Measurements from ENCODE around the gene FRMD1.

Gene FRMD1

GRCh38 chr6:168096271-168096764, 17.3 kb upstream of the FRMD1 start:
- H3K27ac ChIP-seq: no peak overlapping the region
- POLR2A ChIA-PET (ENCODE audit: low non-redundant PET): no interaction called here
- CTCF ChIA-PET: no interaction called here
- DNase-seq (ENCODE audit: low spot score): no peak
- no peak for TF ChIP-seq CTCF (conservative IDR thresholded peaks at IDR 0.05; ENCODE audit: low read depth)

DNA sequence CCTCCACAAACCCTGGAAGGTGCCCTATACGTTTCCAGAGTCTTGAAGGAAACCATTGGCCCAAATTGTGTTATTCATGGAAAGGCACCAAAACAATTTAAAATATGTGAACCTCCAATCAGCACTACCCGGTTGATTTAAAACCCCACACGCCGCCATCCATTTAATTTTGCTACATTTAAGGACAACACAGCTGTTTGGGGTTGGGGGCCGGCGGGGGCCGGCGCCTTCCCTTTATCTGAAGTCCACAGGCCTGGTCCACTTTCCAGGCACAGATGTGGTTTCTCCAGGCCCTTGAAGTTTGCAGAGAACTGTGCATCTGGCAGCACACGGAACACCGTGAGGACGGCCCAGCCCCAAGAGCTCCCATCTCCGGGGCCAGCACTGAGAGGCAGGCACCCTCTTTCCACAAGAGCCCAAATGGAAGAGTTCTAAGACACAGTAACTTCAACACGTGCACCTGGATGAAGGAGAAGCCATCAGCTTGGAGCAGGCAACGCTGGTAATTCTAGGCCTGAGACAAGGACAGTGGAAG, 16.8 kb upstream of the FRMD1 start:
- no peak overlapping the region for H3K27ac ChIP-seq
- no peak for DNase-seq (ENCODE audit: low spot score)
- ChIA-PET POLR2A (ENCODE audit: low non-redundant PET) (no interaction called here), CTCF (interaction anchor here (0.6 kb wide), 1 partner anchor 11 kb away, joined by 3 read pairs; no protein-coding TSS in a partner anchor)
- TF ChIP-seq CTCF (conservative IDR thresholded peaks at IDR 0.05; ENCODE audit: low read depth): no peak

DNA sequence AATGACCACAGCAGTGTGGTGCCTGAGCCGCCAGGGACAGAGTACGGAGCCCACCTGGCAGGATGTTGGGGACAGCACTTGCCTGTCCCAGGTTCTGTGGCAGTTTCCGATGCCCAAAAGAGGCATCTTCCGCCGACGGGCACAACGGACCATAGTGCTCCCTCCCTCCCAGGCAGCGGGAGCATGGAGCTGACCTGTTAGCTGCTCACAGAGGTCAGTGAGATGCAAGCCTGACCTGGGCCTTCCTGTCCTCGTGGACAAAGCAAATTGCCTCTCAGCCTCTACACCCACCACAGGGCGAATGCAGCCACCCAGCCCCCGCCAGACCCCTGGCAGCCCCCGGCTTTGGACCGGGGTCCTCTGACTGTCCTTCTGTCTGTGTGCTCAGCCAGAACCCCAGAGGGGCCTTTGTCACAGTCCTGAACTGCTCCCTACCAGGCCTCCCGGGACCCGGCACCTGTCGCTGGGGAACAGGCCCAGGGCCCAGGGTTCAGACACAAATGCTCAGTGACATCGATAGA, 16.2 kb upstream of the FRMD1 start:
- POLR2A ChIA-PET (ENCODE audit: low non-redundant PET): no interaction called here
- CTCF ChIA-PET: interaction anchor here (0.6 kb wide), 2 partner anchors 12 to 1111 kb away, joined by 3 to 4 read pairs; no protein-coding TSS in a partner anchor
- H3K27ac ChIP-seq: no peak overlapping the region
- TF ChIP-seq CTCF (conservative IDR thresholded peaks at IDR 0.05; ENCODE audit: low read depth): no peak
- no peak for DNase-seq (ENCODE audit: low spot score)

- no peak for DNase-seq (ENCODE audit: low spot score)
- no peak overlapping the region for H3K27ac ChIP-seq
- TF ChIP-seq CTCF (conservative IDR thresholded peaks at IDR 0.05; ENCODE audit: low read depth): no peak
- POLR2A ChIA-PET (ENCODE audit: low non-redundant PET): no interaction called here
- CTCF ChIA-PET: interaction anchor here (0.7 kb wide), 1 partner anchor 9 kb away, joined by 3 read pairs; no protein-coding TSS in a partner anchor
These were observed 14.6 kb upstream of the FRMD1 start for GRCh38 chr6:168093634-168094033.

- no peak for TF ChIP-seq CTCF (conservative IDR thresholded peaks at IDR 0.05; ENCODE audit: low read depth)
- ChIA-PET POLR2A (ENCODE audit: low non-redundant PET) (no interaction called here), CTCF (interaction anchor here (0.7 kb wide), 1 partner anchor 9 kb away, joined by 3 read pairs; no protein-coding TSS in a partner anchor)
- no peak overlapping the region for H3K27ac ChIP-seq
- DNase-seq (ENCODE audit: low spot score): no peak
These were observed 14.1 kb upstream of the FRMD1 start for GRCh38 chr6:168093071-168093505.

DNA sequence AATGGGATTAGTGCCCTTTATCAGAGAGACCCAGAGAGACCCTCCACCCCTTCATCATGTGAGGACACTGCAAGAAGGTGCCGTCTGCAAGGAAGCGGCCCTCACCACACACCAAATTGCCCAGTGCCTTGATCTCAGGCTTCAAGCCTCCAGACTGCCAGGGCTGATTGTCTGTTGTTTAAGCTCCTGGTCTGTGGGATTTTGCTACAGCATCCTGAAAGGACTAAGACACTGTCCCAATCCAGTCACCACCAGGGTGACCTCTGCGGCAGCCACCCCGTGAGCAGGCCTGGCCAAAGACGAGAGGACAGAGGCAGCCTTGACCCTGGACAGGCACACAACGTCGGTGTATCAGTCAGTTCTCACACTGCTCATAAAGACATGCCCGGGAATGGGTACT, 13.5 kb upstream of the FRMD1 start:
- no peak overlapping the region for H3K27ac ChIP-seq
- POLR2A ChIA-PET (ENCODE audit: low non-redundant PET): no interaction called here
- TF ChIP-seq CTCF (conservative IDR thresholded peaks at IDR 0.05; ENCODE audit: low read depth): no peak
- CTCF ChIA-PET: no interaction called here
- DNase-seq (ENCODE audit: low spot score): no peak
